Nephron (organoid): Measurements from ENCODE around the gene RYR2.

ENCODE experiments used
- H3K27ac Mint-ChIP-seq, 3 experiments: 2 replicates each; pipeline ENCODE4 v1.8.0; 2020; ENCODE audit warnings: mixed read lengths in 3 of 3, mild to moderate bottlenecking in 2 of 3, moderate library complexity in 1 of 3
- H3K27me3 Mint-ChIP-seq: 2 replicates; pipeline ENCODE4 v1.8.0; 2021; ENCODE audit warnings: low read depth, mild to moderate bottlenecking, moderate library complexity, mixed read lengths
- H3K36me3 Mint-ChIP-seq: 2 replicates; pipeline ENCODE4 v1.8.0; 2020; ENCODE audit warnings: low read depth, mixed read lengths
- H3K4me1 Mint-ChIP-seq: 2 replicates; pipeline ENCODE4 v1.8.0; 2020; ENCODE audit warnings: mixed read lengths
- H3K4me3 Mint-ChIP-seq, 3 experiments: 2 replicates each; pipeline ENCODE4 v1.8.0; 2020; ENCODE audit warnings: mild to moderate bottlenecking in 3 of 3, mixed read lengths in 3 of 3, moderate library complexity in 2 of 3
- H3K9me3 Mint-ChIP-seq: 2 replicates; pipeline ENCODE4 v1.8.0; 2020; ENCODE audit warnings: mixed read lengths
- CTCF ChIP-seq, 3 experiments: fragments of 200-600 bp; sonication (generic); IDR thresholded peaks; one replicate each; pipeline ENCODE4 v1.5.0; 2021; ENCODE audit warnings: antibody characterized with exemption in 3 of 3; ENCODE audit not compliant: unreplicated experiment in 3 of 3

Gene RYR2

GRCh38 chr1:237608433-237608832, 566.4 kb downstream of the RYR2 start:
- H3K4me1 Mint-ChIP-seq: no peaks in the 10 kb centered on the region
- H3K4me3 Mint-ChIP-seq: no peak overlapping the region
- no peak overlapping the region for H3K27ac Mint-ChIP-seq
- H3K9me3 Mint-ChIP-seq: peaks cover 8% of the 10 kb centered on the region
- no peaks in the 10 kb centered on the region for H3K36me3 Mint-ChIP-seq
- no peak for TF ChIP-seq CTCF (IDR thresholded peaks at IDR 0.05; ENCODE audit: unreplicated experiment in 3 of 3)
- no peaks in the 10 kb centered on the region for H3K27me3 Mint-ChIP-seq

- Mint-ChIP-seq H3K9me3 (peaks cover 2% of the 10 kb centered on the region), H3K27ac (no peak overlapping the region), H3K27me3 (no peaks in the 10 kb centered on the region), H3K36me3 (no peaks in the 10 kb centered on the region), H3K4me3 (no peak overlapping the region), H3K4me1 (no peaks in the 10 kb centered on the region)
- no peak for TF ChIP-seq CTCF (IDR thresholded peaks at IDR 0.05; ENCODE audit: unreplicated experiment in 3 of 3)
These were observed 568.2 kb downstream of the RYR2 start for GRCh38 chr1:237610157-237610556.

GRCh38 chr1:237613984-237614383, 572.0 kb downstream of the RYR2 start:
- H3K9me3 Mint-ChIP-seq: peaks cover 14% of the 10 kb centered on the region
- no peaks in the 10 kb centered on the region for H3K4me1 Mint-ChIP-seq
- no peaks in the 10 kb centered on the region for H3K27me3 Mint-ChIP-seq
- H3K27ac Mint-ChIP-seq: no peak overlapping the region
- no peak overlapping the region for H3K4me3 Mint-ChIP-seq
- H3K36me3 Mint-ChIP-seq: no peaks in the 10 kb centered on the region
- no peak for TF ChIP-seq CTCF (IDR thresholded peaks at IDR 0.05; ENCODE audit: unreplicated experiment in 3 of 3)

GRCh38 chr1:237619553-237619952, 577.6 kb downstream of the RYR2 start:
- Mint-ChIP-seq H3K4me1 (no peaks in the 10 kb centered on the region), H3K9me3 (peaks cover 22% of the 10 kb centered on the region), H3K27me3 (no peaks in the 10 kb centered on the region), H3K36me3 (no peaks in the 10 kb centered on the region), H3K4me3 (no peak overlapping the region), H3K27ac (no peak overlapping the region)
- TF ChIP-seq CTCF (IDR thresholded peaks at IDR 0.05; ENCODE audit: unreplicated experiment in 3 of 3): no peak

GRCh38 chr1:237634922-237635321, 592.9 kb downstream of the RYR2 start:
- no peaks in the 10 kb centered on the region for H3K27me3 Mint-ChIP-seq
- H3K27ac Mint-ChIP-seq: no peak overlapping the region
- no peaks in the 10 kb centered on the region for H3K9me3 Mint-ChIP-seq
- H3K4me1 Mint-ChIP-seq: no peaks in the 10 kb centered on the region
- TF ChIP-seq CTCF (IDR thresholded peaks at IDR 0.05; ENCODE audit: unreplicated experiment in 3 of 3): no peak
- no peak overlapping the region for H3K4me3 Mint-ChIP-seq
- H3K36me3 Mint-ChIP-seq: no peaks in the 10 kb centered on the region

GRCh38 chr1:237638555-237638954, 596.6 kb downstream of the RYR2 start:
- TF ChIP-seq CTCF (IDR thresholded peaks at IDR 0.05; ENCODE audit: unreplicated experiment in 3 of 3): no peak

More at GRCh38 chr1:237638555-237638954, 596.6 kb downstream of the RYR2 start:
- H3K4me3 Mint-ChIP-seq: no peak overlapping the region
- H3K9me3 Mint-ChIP-seq: no peaks in the 10 kb centered on the region
- H3K4me1 Mint-ChIP-seq: peaks cover 3% of the 10 kb centered on the region
- H3K36me3 Mint-ChIP-seq: no peaks in the 10 kb centered on the region
- H3K27me3 Mint-ChIP-seq: no peaks in the 10 kb centered on the region
- H3K27ac Mint-ChIP-seq: no peak overlapping the region
